Stimulated activated naive B cell treated with anti-CD40 and anti-IgM and Interleukin-4, amounts not matched to agents 10 μg/mL and 1 μg/mL and 100 μg/mL, for 72 hours (primary cell): ENCODE results near the gene ADIPOQ.
"Not testable (repeated sequence)": the region's sequence is repeated elsewhere in the genome, so short reads cannot be mapped to it uniquely, and the experiment has no call there.

Source experiments
- ATAC-seq, 2 donors: fragments of 150-1000 bp; cut with Tn5 transposase; replicated peaks; 2 replicates each; pipeline ENCODE4 v1.10.0; 2021; ENCODE audit warnings: moderate library complexity in 1 of 2
- DNase-seq: peaks from one replicate; pipeline ENCODE4 v3.0.0; 2021
- H3K27ac Mint-ChIP-seq: one replicate; pipeline ENCODE4 v1.8.0; 2022; ENCODE audit warnings: mild to moderate bottlenecking, mixed read lengths
- H3K27me3 Mint-ChIP-seq, 2 donors: one replicate each; pipeline ENCODE4 v1.8.0; 2022; ENCODE audit warnings: mixed read lengths in 2 of 2
- H3K36me3 Mint-ChIP-seq, 2 donors: one replicate each; pipeline ENCODE4 v1.8.0; 2022; ENCODE audit warnings: mixed read lengths in 2 of 2, mild to moderate bottlenecking in 1 of 2
- H3K4me1 Mint-ChIP-seq, 2 donors: one replicate each; pipeline ENCODE4 v1.8.0; 2022; ENCODE audit warnings: mixed read lengths in 2 of 2, mild to moderate bottlenecking in 1 of 2
- H3K4me3 Mint-ChIP-seq, 2 donors: one replicate each; pipeline ENCODE4 v1.8.0; 2022; ENCODE audit warnings: mild to moderate bottlenecking in 2 of 2, mixed read lengths in 2 of 2, moderate library complexity in 1 of 2
- H3K9me3 Mint-ChIP-seq, 2 donors: one replicate each; pipeline ENCODE4 v1.8.0; 2022; ENCODE audit warnings: mixed read lengths in 2 of 2, mild to moderate bottlenecking in 1 of 2

The ADIPOQ gene

GRCh38 chr3:186870421-186871201 lies 28.1 kb downstream of the ADIPOQ start:
- Mint-ChIP-seq H3K4me3 (peak overlapping the region in 1 of 2 donors; percentile 39), H3K27ac (no peak overlapping the region), H3K4me1 (peaks cover 11 to 18% of the 10 kb centered on the region in 2 donors), H3K9me3 (peaks cover 0 to 1% of the 10 kb centered on the region in 2 donors), H3K36me3 (no peaks in the 10 kb centered on the region), H3K27me3 (no peaks in the 10 kb centered on the region)
- ATAC-seq (no peak), DNase-seq (no peak)

DNA sequence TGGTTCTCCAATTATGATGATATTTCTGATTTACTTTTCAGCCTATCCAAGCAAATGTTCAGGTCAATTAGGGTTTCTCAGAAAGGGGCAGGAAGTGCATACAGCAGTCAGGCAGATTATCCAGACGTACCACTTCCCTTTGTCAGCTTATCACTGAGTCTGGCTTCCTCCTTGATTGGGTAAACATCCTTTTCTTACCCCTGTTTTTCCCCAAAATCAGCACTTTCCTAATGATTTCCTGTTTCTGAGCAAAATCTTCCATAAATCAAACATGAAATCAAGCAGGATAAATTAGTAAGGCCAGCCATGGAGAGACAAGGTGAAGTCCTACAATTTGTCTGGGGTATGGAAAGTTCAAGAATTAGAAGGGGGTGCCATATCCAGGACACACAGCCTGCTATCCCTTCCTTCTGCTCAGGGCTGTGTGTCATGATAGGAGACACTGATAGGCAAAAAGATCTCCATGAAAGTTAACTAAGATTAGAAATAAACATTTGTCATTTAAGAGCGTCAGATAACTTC lies 29.0 kb downstream of the ADIPOQ start:
- peak; percentile 72 for ATAC-seq
- peak overlapping the region in 1 of 2 donors; percentile 56 for H3K4me3 Mint-ChIP-seq
- peaks cover 11 to 18% of the 10 kb centered on the region in 2 donors for H3K4me1 Mint-ChIP-seq
- no peaks in the 10 kb centered on the region for H3K27me3 Mint-ChIP-seq
- H3K36me3 Mint-ChIP-seq: no peaks in the 10 kb centered on the region
- peak overlapping the region; percentile 49 for H3K27ac Mint-ChIP-seq
- H3K9me3 Mint-ChIP-seq: peaks cover 0 to 1% of the 10 kb centered on the region in 2 donors
- no peak for DNase-seq

DNA sequence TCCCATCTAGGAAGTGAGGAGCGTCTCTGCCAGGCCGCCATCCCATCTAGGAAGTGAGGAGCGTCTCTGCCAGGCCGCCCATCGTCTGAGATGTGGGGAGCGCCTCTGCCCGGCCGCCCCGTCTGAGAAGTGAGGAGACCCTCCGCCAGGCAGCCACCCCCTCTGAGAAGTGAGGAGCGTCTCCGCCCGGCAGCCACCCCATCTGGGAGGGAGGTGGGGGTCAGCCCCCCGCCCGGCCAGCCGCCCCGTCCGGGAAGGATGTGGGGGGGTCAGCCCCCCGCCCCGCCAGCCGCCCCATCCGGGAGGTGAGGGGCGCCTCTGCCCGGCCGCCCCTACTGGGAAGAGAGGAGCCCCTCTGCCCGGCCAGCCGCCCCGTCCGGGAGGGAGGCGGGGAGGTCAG lies 31.3 kb downstream of the ADIPOQ start:
- not testable (repeated sequence) for DNase-seq, H3K27me3 Mint-ChIP-seq, H3K36me3 Mint-ChIP-seq, H3K9me3 Mint-ChIP-seq, H3K27ac Mint-ChIP-seq, H3K4me3 Mint-ChIP-seq, ATAC-seq
- peaks cover 11 to 18% of the 10 kb centered on the region in 2 donors for H3K4me1 Mint-ChIP-seq

DNA sequence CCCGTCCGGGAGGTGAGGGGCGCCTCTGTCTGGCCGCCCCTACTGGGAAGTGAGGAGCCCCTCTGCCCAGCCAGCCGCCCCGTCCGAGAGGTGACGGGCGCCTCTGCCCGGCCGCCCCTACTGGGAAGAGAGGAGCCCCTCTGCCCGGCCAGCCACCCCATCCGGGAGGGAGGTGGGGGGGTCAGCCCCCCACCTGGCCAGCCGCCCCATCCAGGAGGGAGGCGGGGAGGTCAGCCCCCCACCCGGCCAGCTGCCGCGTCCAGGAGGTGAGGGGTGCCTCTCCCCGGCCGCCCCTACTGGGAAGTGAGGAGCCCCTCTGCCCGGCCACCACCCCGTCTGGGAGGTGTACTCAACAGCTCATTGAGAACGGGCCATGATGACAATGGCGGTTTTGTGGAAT lies 31.7 kb downstream of the ADIPOQ start:
- not testable (repeated sequence) for ATAC-seq, H3K36me3 Mint-ChIP-seq, H3K27ac Mint-ChIP-seq

DNA sequence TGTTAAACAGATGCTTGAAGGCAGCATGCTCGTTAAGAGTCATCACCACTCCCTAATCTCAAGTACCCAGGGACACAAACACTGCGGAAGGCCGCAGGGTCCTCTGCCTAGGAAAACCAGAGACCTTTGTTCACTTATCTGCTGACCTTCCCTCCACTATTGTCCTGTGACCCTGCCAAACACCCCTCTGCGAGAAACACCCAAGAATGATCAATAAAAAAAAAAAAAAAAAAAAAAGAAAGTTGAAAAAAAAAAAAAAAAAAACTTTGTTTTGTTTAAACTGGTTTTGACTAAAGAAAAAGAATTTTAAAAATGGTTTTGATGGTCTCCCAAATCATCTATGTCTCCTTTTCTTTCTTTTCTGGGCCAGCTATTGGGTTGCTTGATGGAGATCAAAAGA lies 32.3 kb downstream of the ADIPOQ start:
- not testable (repeated sequence) for H3K4me3 Mint-ChIP-seq, H3K27ac Mint-ChIP-seq
- H3K4me1 Mint-ChIP-seq: peaks cover 11 to 18% of the 10 kb centered on the region in 2 donors

More for the DNA sequence above, 31.7 kb downstream of the ADIPOQ start:
- not testable (repeated sequence) for DNase-seq, H3K9me3 Mint-ChIP-seq, H3K27me3 Mint-ChIP-seq, H3K4me3 Mint-ChIP-seq
- peaks cover 11 to 18% of the 10 kb centered on the region in 2 donors for H3K4me1 Mint-ChIP-seq

DNA sequence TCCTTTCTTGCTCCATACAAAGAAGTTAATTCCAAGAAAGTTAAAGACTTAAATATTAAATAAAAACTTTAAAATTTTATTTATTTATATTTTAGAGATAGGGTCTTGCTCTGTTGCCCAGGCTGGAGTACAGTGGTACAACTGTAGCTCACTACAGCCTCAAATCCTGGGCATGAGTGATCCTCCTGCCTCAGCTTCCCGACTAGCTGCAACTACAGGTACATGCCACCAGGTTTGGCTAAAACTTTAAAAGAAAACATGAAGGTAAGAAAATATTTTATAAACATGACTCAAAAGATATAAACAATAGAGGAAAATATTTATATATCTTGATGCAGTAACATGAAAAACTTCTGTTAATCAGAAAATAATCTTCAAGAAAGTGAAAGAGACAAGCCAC lies 33.2 kb downstream of the ADIPOQ start:
- no peaks in the 10 kb centered on the region for H3K27me3 Mint-ChIP-seq
- peaks cover 10 to 12% of the 10 kb centered on the region in 2 donors for H3K4me1 Mint-ChIP-seq
- DNase-seq: no peak

More for the DNA sequence above, 32.3 kb downstream of the ADIPOQ start:
- not testable (repeated sequence) for H3K36me3 Mint-ChIP-seq, DNase-seq, H3K27me3 Mint-ChIP-seq, H3K9me3 Mint-ChIP-seq, ATAC-seq

GRCh38 chr3:186879781-186880180 lies 37.3 kb downstream of the ADIPOQ start:
- Mint-ChIP-seq H3K27ac (no peak overlapping the region), H3K4me1 (peaks cover 7 to 13% of the 10 kb centered on the region in 2 donors), H3K9me3 (no peaks in the 10 kb centered on the region), H3K27me3 (no peaks in the 10 kb centered on the region), H3K36me3 (no peaks in the 10 kb centered on the region), H3K4me3 (no peak overlapping the region)
- no peak for ATAC-seq
- DNase-seq: no peak

More for the DNA sequence above, 33.2 kb downstream of the ADIPOQ start:
- ATAC-seq: no peak
- Mint-ChIP-seq H3K27ac (no peak overlapping the region), H3K4me3 (no peak overlapping the region), H3K9me3 (peaks cover 0 to 1% of the 10 kb centered on the region in 2 donors), H3K36me3 (no peaks in the 10 kb centered on the region)

GRCh38 chr3:186880406-186880805 lies 37.9 kb downstream of the ADIPOQ start:
- ATAC-seq (no peak), DNase-seq (no peak)
- H3K36me3 Mint-ChIP-seq: no peaks in the 10 kb centered on the region
- peaks cover 0 to 5% of the 10 kb centered on the region in 2 donors for H3K27me3 Mint-ChIP-seq
- no peak overlapping the region for H3K27ac Mint-ChIP-seq
- H3K9me3 Mint-ChIP-seq: no peaks in the 10 kb centered on the region
- no peak overlapping the region for H3K4me3 Mint-ChIP-seq
- H3K4me1 Mint-ChIP-seq: peaks cover 7 to 13% of the 10 kb centered on the region in 2 donors

DNA sequence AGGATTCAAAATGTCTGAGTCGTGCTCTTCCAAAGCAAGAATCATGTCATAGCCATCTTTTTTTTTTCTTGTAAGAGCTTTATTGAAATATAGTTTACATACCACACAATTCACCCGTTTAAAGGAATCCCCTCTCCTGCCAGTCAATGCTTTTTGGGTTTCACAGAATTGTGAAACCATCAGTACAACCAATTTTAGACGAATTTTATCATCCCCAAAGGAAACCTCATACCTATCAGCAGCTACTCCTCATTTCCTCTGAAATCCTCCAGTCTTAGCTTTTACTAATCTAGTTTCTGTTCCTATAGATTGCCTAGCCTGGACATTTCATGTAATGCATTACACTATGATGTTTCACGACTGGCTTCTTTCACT lies 39.6 kb downstream of the ADIPOQ start:
- no peaks in the 10 kb centered on the region for H3K36me3 Mint-ChIP-seq
- H3K27ac Mint-ChIP-seq: peak overlapping the region; percentile 72
- no peaks in the 10 kb centered on the region for H3K9me3 Mint-ChIP-seq
- ATAC-seq (peak; percentile 60 to 67), DNase-seq (no peak)
- peak overlapping the region in 1 of 2 donors; percentile 23 for H3K4me3 Mint-ChIP-seq
- peaks cover 7 to 18% of the 10 kb centered on the region in 2 donors for H3K4me1 Mint-ChIP-seq
- H3K27me3 Mint-ChIP-seq: peaks cover 5 to 19% of the 10 kb centered on the region in 2 donors

DNA sequence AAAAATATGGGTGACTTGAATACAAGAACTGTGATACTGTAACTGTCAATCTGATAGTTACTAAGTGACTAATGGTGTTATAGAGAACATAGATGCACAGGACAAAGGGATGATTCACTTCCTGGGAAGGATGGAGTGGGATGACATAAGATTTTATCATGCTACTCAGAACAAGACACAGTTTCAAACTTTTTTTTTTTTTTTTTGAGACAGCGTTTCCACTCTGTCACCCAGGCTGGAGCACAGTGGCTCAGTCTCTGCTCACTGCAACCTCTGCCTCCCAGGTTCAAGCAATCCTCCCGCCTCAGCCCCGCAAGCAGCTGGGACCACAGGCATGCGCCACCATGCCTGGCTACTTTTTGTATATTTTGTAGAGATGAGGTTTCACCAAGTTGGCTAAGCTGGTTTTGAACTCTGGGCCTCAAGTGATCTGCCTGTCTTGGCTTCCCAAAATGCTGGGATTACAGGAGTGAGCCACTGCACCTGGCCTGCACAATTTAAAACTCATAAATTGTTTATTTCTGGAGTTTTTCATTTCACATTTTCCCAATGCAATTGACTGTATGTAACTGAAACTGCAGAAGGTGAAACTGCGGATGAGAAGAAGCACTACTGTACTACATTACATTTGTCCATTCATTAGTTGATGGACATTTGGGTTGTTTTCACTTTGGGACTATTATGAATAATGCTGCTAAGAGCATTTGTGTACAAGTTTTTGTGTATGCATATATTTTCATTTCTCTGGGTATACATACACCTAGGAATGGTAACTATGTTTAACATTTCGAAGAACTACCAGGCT lies 40.6 kb downstream of the ADIPOQ start:
- Mint-ChIP-seq H3K4me3 (no peak overlapping the region), H3K27me3 (peaks cover 5 to 19% of the 10 kb centered on the region in 2 donors), H3K4me1 (peaks cover 7 to 18% of the 10 kb centered on the region in 2 donors), H3K9me3 (no peaks in the 10 kb centered on the region), H3K36me3 (no peaks in the 10 kb centered on the region), H3K27ac (no peak overlapping the region)
- peak; percentile 87 to 98 for ATAC-seq
- DNase-seq: no peak

GRCh38 chr3:186883686-186884058 lies 41.2 kb downstream of the ADIPOQ start:
- Mint-ChIP-seq H3K27me3 (peaks cover 5 to 19% of the 10 kb centered on the region in 2 donors), H3K27ac (no peak overlapping the region), H3K4me3 (no peak overlapping the region)

DNA sequence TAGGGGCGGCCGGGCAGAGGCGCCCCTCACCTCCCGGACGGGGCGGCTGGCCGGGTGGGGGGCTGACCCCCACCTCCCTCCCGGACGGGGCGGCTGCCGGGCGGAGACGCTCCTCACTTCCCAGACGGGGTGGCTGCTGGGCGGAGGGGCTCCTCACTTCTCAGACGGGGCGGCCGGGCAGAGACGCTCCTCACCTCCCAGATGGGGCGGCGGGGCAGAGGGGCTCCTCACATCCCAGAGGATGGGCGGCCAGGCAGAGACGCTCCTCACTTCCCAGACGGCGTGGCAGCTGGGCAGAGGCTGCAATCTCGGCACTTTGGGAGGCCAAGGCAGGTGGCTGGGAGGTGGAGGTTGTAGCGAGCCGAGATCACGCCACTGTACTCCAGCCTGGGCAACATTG lies 42.4 kb downstream of the ADIPOQ start:
- DNase-seq, H3K36me3 Mint-ChIP-seq, ATAC-seq, H3K27ac Mint-ChIP-seq, H3K4me3 Mint-ChIP-seq, H3K9me3 Mint-ChIP-seq: not testable (repeated sequence)
- Mint-ChIP-seq H3K27me3 (peaks cover 9 to 19% of the 10 kb centered on the region in 2 donors), H3K4me1 (peaks cover 18 to 34% of the 10 kb centered on the region in 2 donors)

More at GRCh38 chr3:186883686-186884058, 41.2 kb downstream of the ADIPOQ start:
- Mint-ChIP-seq H3K9me3 (no peaks in the 10 kb centered on the region), H3K36me3 (no peaks in the 10 kb centered on the region), H3K4me1 (peaks cover 11 to 22% of the 10 kb centered on the region in 2 donors)
- ATAC-seq (no peak), DNase-seq (no peak)

DNA sequence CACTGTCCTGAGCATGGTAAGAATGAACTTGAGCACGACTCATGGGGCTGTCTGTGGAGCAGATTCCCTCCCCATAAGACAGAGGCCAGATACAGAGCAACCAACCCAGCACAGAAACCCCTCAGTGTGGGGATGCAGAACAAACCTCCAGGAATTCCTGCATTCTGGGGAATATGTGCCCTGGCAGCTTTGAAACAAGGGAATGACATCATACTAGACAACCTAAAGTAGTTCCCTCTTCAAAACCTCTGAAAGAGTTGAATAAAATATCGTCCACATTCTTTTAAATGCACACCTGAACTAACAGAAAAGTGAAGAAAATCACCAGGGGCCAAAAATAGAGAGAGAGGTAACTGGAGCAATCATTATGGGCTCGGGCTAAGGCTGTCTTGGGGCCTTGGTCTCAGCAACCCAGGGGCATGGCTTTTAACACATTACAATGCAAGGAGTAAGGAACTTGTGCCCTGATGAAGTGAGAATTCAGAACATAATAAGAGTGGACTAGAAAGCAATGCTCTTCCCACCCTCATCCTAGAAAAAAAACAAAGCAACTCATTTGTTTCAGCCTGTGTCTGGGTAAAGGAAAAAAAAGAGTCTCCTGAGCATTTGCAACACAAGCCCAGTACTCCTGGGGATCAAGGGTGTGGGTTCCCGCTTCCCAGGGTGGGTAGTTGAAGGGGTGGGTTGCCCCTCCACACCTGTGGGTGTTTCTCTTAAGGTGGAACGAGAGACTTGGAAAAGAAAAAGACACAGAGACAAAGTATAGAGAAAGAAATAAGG lies 43.9 kb downstream of the ADIPOQ start:
- Mint-ChIP-seq H3K36me3 (no peaks in the 10 kb centered on the region), H3K9me3 (peaks cover 4 to 8% of the 10 kb centered on the region in 2 donors), H3K4me3 (no peak overlapping the region), H3K4me1 (peaks cover 15 to 36% of the 10 kb centered on the region in 2 donors), H3K27ac (no peak overlapping the region), H3K27me3 (peaks cover 10 to 19% of the 10 kb centered on the region in 2 donors)
- DNase-seq (no peak), ATAC-seq (no peak)

DNA sequence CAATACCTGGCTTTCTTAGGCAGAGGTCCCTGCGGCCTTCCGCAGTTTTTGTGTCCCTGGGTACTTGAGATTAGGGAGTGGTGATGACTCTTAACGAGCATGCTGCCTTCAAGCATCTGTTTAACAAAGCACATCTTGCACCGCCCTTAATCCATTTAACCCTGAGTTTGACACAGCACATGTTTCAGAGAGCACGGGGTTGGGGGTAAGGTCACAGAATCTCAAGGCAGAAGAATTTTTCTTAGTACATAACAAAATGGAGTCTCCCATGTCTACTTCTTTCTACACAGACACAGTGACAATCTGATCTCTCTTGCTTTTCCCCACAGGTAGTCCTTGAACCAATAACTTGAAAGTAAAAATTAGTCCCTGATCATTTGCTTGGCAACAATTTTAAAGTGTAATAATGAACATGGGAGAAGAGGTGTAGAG lies 45.0 kb downstream of the ADIPOQ start:
- not testable (repeated sequence) for DNase-seq, ATAC-seq, H3K4me3 Mint-ChIP-seq, H3K9me3 Mint-ChIP-seq, H3K36me3 Mint-ChIP-seq, H3K27ac Mint-ChIP-seq
- H3K27me3 Mint-ChIP-seq: peaks cover 10 to 19% of the 10 kb centered on the region in 2 donors
- peaks cover 11 to 28% of the 10 kb centered on the region in 2 donors for H3K4me1 Mint-ChIP-seq
